Measurements from ENCODE around the gene TAOK3.

The TAOK3 gene

DNA sequence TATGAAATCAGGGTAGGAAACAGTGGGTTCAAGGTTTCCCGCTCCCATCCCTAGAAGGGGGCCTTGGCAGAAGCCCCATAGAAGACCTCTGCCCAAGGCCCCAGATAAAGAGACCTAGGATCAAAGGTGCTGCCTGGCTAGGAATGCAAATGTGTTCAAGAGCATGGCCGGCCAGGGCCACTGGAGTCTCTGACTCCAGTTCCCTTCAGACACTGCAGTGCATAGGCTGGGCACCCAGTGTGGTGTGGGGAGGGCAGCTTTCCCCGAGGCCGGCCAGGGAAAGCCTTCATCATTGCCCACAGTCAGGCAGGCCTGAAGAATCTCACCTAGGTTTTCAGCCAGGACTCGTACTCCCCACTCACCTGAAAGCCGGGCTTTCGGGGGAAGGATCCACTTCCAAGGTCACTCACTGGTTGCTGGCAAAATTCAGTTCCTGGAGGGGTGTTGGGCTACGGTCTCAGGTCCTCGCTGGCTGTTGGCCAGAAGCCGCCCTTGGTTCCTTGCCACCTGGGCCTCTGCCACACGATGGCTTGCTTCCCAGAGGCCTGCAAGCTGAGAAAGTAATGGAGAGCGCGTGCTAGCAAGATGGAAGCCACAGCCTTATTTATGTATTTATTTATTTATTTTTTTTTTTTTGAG lies 246.5 kb downstream of the TAOK3 start:
- DNase-seq = no peak

DNA sequence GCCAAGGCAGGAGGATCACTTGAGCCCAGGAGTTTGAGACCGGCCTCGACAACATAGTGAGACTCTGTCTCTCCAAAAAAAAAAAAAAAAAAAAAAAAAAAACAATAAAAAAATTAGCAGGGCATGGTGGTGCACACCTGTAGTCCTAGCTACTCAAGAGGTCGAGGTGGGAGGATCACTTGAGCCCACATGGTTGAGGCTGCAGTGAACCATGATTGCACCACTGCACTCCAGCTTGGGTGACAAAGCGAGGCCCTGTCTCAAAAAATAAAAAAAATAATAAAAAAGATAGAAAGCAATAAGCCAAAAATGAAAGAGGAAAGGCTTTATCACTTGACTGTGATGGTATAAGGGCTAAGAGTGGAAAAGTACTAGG lies 247.0 kb downstream of the TAOK3 start:
- DNase-seq = no peak

DNA sequence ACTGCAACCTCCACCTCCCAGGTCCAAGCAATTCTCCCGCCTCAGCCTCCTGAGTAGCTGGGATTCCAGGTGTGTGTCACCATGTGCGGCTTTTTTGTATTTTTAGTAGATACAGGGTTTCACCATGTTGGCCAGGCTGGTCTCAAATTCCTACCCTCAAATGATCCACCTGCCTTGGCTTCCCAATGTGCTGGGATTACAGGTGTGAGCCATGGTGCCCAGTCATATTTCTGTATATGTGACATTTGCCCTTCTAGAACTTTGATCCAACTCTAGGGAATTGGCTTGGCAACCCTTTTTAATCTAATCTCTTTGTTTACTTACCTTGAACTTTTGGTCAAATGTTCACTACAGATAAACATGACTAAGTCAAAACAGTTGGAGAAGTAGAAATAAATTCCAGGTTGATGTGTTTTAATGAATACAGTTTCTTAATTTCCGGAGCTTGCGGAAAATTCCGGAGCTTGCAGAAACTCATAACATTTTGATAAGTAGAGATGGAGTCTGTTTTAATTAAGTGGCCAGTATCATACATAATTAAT lies 248.3 kb downstream of the TAOK3 start:
- no peak for DNase-seq

DNA sequence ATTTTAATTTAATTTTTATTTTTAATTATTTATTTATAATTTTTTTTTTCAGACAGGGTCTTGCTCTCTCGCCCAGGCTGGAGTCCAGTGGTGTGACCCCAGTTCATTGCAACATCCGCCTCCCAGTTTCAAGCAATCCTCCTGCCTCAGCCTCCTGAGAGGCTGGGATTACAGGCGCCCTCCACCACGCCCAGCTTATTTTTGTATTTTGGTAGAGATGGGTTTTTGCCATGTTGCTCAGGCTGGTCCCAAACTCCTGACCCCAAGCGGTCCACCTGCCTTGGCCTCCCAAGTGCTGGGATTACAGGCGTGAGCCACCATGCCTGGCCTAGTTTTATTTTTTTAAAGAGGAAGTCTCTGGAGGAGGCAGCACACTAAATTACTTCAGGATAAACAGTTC lies 250.4 kb downstream of the TAOK3 start:
- no peak for DNase-seq

DNA sequence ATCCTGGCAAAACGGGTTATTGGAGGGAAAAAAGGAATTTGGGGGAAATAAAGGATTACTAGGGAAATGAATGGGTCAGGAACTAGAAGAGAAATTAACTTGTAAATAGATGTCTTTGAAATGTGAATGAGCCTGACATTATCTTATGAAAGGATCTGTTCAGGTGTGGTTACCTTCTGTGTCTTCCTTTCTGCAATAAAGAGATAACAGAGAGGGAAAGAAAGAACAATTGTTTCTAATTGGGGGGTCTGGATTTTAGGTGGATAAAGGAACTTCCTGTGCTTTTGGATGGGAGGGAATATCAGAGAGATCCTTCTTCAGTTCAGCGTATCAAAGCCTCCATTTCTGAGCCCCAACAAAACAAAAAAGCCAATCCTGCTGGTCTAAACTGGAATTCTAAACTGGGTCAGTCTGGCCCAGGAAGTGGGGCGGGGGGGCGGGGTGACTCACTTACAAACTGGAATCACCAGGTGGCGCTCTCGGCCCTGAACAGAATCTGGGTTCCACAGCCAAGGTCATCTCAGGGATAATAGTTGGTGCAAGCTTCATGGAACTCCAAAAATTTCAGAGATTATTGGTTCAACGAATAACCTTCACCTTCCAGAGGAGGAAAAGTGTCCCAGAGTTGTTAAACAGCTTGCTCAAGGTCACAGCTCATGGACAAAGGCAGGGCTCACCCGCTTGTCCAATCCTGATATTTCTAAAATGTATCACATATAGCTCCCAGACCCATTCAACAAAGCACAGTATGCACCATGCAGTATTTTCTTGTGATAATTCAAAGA lies 251.9 kb downstream of the TAOK3 start:
- peak; percentile 70 for DNase-seq

DNA sequence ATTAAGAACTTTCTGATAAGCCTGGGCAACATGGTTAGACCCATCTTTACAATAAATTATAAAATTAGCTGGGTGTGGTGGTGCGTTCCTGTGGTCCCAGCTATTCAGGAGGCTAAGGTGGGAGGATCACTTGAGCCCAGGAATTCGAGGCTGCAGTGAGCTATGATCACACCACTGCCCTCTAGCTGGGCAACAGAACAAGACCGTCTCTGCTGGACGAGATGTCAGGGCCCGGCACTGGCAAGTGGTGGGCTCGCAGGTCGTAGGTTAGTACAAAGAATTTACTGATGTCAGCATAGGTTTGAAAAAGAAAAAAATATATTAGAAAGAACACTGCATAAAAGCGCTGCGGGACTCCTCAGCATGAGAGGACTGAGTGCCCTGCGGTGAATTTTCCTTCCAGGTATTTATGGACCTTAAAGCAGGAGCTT lies 253.2 kb downstream of the TAOK3 start:
- DNase-seq = no peak

DNA sequence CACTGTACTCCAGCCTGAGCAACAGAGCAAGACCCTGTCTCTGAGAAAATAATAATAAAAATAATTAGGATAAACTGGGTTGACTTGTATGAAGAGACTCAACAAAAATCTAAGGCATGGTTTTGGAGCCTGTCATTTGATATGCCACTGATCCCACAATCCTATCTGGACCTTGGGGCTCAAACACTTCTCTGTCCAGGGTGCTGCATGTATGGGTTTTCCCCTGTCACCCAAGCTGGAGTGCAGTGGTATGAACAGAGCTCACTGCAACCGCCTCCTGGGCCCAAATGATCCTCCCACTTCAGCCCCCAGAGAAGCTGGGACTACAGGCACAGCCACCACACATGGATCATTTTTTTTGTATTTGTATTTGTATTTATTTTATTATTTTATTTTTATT lies 263.6 kb downstream of the TAOK3 start:
- DNase-seq = no peak

DNA sequence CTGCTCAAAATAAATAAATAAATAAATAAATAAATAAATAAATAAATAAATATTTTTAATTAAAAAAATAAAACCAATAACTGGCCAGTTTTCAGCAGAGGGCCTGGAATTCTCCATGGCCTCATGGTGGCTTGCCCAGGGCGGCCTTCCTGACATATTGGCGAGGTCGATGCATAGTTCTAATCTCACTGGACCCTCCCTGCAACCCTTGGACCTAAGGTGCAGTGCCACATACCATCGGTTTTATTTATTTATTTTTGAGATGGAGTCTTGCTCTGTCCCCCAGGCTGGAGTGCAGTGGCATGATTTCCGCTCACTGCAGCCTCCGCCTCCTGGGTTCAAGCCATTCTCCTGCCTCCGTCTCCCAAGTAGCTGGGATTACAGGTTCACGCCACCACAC lies 265.0 kb downstream of the TAOK3 start:
- no peak for DNase-seq

DNA sequence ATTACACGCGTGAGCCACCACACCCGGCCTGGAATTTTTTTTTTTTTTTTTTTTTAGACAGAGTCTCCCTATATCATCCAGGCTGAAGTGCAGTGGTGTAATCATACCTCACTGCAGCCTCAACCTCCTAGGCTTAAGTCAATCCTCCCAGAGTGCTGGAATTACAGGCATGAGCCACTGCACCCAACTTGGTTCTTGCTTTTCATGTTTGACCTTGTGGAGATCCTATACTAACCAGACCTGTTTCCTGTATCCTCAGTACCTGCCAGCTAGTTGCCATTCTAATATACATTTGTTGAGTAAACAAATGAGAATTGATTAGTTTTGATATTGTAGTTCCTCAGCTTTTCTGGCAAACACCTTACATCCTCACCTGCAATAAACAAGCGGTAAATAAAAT lies 265.7 kb downstream of the TAOK3 start:
- DNase-seq = no peak

DNA sequence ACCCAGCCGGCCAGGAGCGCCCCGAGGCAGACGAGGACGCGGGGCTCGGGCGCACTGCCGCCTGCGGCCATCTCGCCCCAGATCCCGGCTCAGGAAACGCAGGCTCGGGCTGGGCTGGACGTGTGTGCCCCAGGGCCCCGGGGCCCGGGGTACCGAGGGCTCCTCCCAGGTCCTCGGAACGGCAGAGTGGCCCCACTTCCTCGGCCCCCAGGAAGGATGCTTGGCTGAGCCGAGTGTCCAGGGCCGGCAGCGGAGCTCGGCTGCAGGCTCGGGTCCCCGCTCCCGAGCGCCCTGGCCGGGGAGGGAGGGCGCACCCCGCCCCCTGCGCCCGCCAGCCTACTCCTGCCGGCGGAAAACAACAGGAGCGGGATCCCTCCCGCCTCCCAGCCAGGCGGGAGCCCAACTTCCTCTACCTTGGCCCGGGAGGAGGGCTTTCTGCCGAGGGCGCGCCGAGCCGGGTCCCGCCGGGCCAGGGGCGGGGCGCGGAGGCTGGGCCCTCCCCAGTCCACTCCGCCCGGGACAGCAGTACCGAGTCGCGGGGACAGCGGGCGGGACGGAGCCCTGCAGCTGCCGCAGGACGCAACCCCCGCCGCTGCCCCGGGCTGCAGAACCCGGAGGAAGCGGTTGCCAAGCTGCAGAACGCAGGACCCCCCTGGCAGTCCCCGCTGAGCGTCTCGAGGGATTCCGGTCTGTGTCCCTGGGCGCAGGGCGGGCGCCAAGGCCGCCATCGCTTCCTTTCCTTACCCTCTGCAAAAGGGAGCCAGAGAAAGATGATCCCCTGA lies 268.9 kb downstream of the TAOK3 start, which contains the start of gene VSIG10:
Gene VSIG10, minus strand, starts transcription at position 411 of the 782 bp plus-strand sequence. Its CDS starts 340 bp downstream, at position 71.
- DNase-seq = peak; percentile 6

DNA sequence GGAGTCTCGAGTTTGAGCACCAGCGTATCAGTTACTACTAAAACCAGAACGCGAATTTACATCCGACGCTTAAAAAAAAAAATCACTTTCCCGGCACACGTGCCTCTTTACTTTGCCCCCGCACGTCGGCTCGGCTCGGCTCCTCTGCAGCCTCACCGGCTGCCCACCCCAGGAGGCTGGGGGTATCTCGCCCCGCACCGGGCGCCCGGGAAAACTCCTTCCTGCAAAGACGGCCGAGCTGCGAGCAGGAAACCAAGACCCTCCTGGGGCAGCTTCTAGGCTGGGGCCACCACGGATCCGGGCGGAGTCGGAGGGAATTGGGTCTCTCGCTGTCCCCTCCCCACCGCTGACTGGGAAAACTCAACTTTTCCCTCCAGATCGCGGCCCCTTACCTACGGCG lies 269.5 kb downstream of the TAOK3 start:
- DNase-seq = peak; percentile 5

DNA sequence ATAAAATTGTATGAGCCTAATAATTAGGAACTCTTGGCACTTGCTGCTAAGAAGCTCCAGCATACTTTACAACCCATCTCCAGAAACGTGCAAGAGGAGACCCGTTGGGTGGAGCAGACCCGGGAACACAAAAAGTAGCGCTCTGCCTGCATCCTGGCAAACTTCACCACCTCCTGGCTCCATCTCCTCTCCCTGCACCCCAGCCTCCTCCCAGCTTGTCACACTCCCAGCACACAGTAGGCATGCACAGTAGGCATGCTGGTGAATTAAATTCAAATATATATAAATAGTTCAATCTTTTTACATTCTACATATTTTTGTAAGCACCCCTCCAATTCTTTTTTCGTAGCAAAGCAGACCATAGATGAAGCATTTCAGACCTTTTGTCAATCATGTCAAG lies 270.1 kb downstream of the TAOK3 start:
- no peak for DNase-seq

DNA sequence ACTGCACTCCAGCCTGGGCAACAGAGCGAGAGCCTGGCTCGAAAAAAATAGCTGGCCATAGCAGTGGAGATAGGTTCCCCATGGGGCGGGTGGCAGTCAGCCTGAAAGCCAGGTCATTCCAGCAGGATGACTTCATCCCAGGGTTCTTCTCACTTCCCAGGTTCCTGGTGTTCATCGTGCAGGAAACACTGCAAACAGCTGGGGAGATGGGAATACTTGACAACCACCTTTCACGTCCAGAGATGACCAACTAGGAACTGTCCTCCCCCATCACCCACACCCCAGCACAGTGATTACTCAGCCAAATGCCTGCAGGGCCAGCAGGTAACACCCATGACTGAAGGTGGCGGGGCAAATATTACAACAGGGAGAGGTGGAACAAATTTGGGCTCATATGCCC lies 270.6 kb downstream of the TAOK3 start:
- DNase-seq = no peak

DNA sequence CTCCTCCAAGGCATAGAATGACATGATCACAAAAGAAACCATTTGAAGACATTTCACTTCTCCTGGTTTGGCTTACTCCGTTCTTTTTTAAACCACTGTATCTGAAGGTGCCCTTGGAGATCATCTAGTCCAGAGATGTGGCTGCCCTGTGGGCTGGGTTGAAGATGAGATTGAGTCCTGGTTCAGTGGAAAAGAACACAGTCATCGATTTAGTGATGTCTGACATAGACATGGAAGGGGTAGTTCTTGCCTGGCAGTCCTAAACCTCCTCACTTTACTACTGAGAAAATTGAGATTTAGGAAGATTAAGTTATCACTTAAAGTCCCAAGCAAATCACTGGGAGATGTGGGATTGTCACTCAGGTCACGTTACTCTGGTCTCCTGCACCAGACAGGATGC lies 271.7 kb downstream of the TAOK3 start:
- DNase-seq = no peak
